CD14-positive monocyte (primary cell): ENCODE results near the gene KRTAP23-1. TPM values are rescaled to one million over a fixed set of nuclear protein-coding genes. Genes with fewer than 3 reads are reported as not detected.

Source experiments
- DNase-seq, 3 donors: peaks; one replicate each; pipeline ENCODE4 v3.0.0-alpha.2; 2011 to 2022
- H2AFZ ChIP-seq: 2 replicates; pipeline ENCODE4 v1.6.0; 2012; ENCODE audit warnings: mild to moderate bottlenecking, low read depth, low read length, inconsistent platforms; ENCODE audit not compliant: insufficient read depth, poor library complexity, severe bottlenecking
- H3K27ac ChIP-seq, 2 donors: 1 replicate in 1 of 2; 2 replicates in 1 of 2; pipeline ENCODE4 v1.5.1; 2012 to 2013; ENCODE audit warnings: low read length in 2 of 2, control low read depth in 1 of 2, inconsistent platforms in 1 of 2, low read depth in 1 of 2, mild to moderate bottlenecking in 1 of 2
- H3K27me3 ChIP-seq, 2 donors: one replicate each; pipeline versions ENCODE4 v1.6.0 to v1.6.1; 2011 to 2013; ENCODE audit warnings: low read length in 2 of 2; ENCODE audit not compliant: control insufficient read depth in 2 of 2, insufficient read depth in 2 of 2
- H3K36me3 ChIP-seq, 2 donors: replicated peaks in 1 of 2; 1 replicate in 1 of 2; 2 replicates in 1 of 2; pipeline versions ENCODE4 v1.5.1 to v1.6.1; 2012 to 2013; ENCODE audit warnings: low read length in 2 of 2, control low read depth in 1 of 2, inconsistent platforms in 1 of 2, mild to moderate bottlenecking in 1 of 2; ENCODE audit not compliant: insufficient read depth in 2 of 2, control insufficient read depth in 1 of 2
- H3K4me1 ChIP-seq, 2 donors: 1 replicate in 1 of 2; 2 replicates in 1 of 2; pipeline versions ENCODE4 v1.5.1 to v1.6.1; 2012 to 2013; ENCODE audit warnings: low read length in 2 of 2, control low read depth in 1 of 2, inconsistent platforms in 1 of 2, mild to moderate bottlenecking in 1 of 2, moderate library complexity in 1 of 2; ENCODE audit not compliant: insufficient read depth in 2 of 2, control insufficient read depth in 1 of 2
- H3K4me2 ChIP-seq: replicated peaks from 2 replicates; pipeline ENCODE3; 2012; ENCODE audit warnings: low read length, moderate library complexity, mild to moderate bottlenecking; ENCODE audit not compliant: poor library complexity, severe bottlenecking; ENCODE audit errors: extremely low read depth
- H3K4me3 ChIP-seq, 3 experiments: fragments of 200-600 bp in 1 of 3; sonication (generic) in 1 of 3; replicated peaks in 1 of 3; 1 replicate in 2 of 3; 2 replicates in 1 of 3; pipeline ENCODE4 v1.5.1; 2011 to 2013; ENCODE audit warnings: low read length in 3 of 3, mild to moderate bottlenecking in 3 of 3, control low read depth in 2 of 3, low read depth in 2 of 3, inconsistent platforms in 1 of 3, moderate library complexity in 1 of 3
- H3K79me2 ChIP-seq: 2 replicates; pipeline ENCODE4 v1.6.0; 2012; ENCODE audit warnings: mild to moderate bottlenecking, control low read depth, inconsistent platforms, low read length, moderate library complexity; ENCODE audit not compliant: insufficient read depth
- H3K9ac ChIP-seq: 2 replicates; pipeline ENCODE4 v1.6.0; 2017; ENCODE audit warnings: low read length, mild to moderate bottlenecking; ENCODE audit not compliant: insufficient read depth, poor library complexity, severe bottlenecking
- H3K9me3 ChIP-seq, 2 donors: replicated peaks in 1 of 2; 1 replicate in 1 of 2; 2 replicates in 1 of 2; pipeline versions ENCODE4 v1.5.1 to v1.6.1; 2012 to 2013; ENCODE audit warnings: low read length in 2 of 2, control low read depth in 1 of 2; ENCODE audit not compliant: control insufficient read depth in 1 of 2, insufficient read depth in 1 of 2
- H4K20me1 ChIP-seq: 2 replicates; pipeline ENCODE4 v1.6.0; 2012; ENCODE audit warnings: mild to moderate bottlenecking, low read length, control low read depth, moderate library complexity; ENCODE audit not compliant: insufficient read depth
- H3K27ac Mint-ChIP-seq, 7 donors: one replicate each; pipeline ENCODE4 v1.8.0; 2020; ENCODE audit warnings: mild to moderate bottlenecking in 7 of 7, mixed read lengths in 7 of 7, moderate library complexity in 6 of 7, inconsistent platforms in 2 of 7
- H3K27me3 Mint-ChIP-seq, 3 donors: one replicate each; pipeline ENCODE4 v1.8.0; 2021 to 2022; ENCODE audit warnings: low read depth in 3 of 3, mild to moderate bottlenecking in 3 of 3, mixed read lengths in 3 of 3, moderate library complexity in 3 of 3, inconsistent platforms in 1 of 3
- H3K36me3 Mint-ChIP-seq, 2 donors: one replicate each; pipeline ENCODE4 v1.8.0; 2020; ENCODE audit warnings: mixed read lengths in 2 of 2, inconsistent platforms in 1 of 2, mild to moderate bottlenecking in 1 of 2
- H3K4me1 Mint-ChIP-seq: one replicate; pipeline ENCODE4 v1.8.0; 2020; ENCODE audit warnings: mild to moderate bottlenecking, mixed read lengths
- H3K4me3 Mint-ChIP-seq, 2 donors: one replicate each; pipeline ENCODE4 v1.8.0; 2020; ENCODE audit warnings: mild to moderate bottlenecking in 2 of 2, mixed read lengths in 2 of 2, moderate library complexity in 1 of 2
- H3K9me3 Mint-ChIP-seq, 7 donors: one replicate each; pipeline ENCODE4 v1.8.0; 2020 to 2022; ENCODE audit warnings: mixed read lengths in 7 of 7, mild to moderate bottlenecking in 6 of 7, moderate library complexity in 6 of 7, inconsistent platforms in 2 of 7
- CTCF ChIP-seq: fragments of 200-600 bp; IDR thresholded peaks from one replicate; pipeline ENCODE4 v1.8.0; 2022; ENCODE audit warnings: antibody characterized with exemption, mild to moderate bottlenecking
- WGBS: methylation state at CpG from one replicate; pipeline ENCODE4 v1.1.5; 2013; ENCODE audit warnings: missing lambda C conversion rate; ENCODE audit not compliant: insufficient coverage; 5-methylcytosine and 5-hydroxymethylcytosine counted together
- intact Hi-C, 2 donors: fragments of 100-400 bp; cut with micrococcal nuclease; formaldehyde crosslinking; loops; one replicate each; pipeline versions ENCODE4 v1.15.0 to v1.15.1; 2023
- polyA plus RNA-seq, 3 donors: library from polyadenylated mRNA; depleted of rRNA in 1 of 3; unstranded in 2 of 3; stranded (reverse) in 1 of 3; fragments of 300-500 nt in 2 of 3; fragments of >200 nt in 1 of 3; fragmentation: Illumina TruSeq in 2 of 3; gene quantifications; 1 replicate in 2 of 3; 2 replicates in 1 of 3; pipeline ENCODE4 v1.2.3, GENCODE V29; 2012 to 2021

KRTAP23-1 gene
- polyA plus RNA-seq, 3 donors: not detected

GRCh38 chr21:30336596-30336995, 11.8 kb downstream of the KRTAP23-1 start:
- H3K4me3 Mint-ChIP-seq: no peak overlapping the region

GRCh38 chr21:30333736-30334135, 14.7 kb downstream of the KRTAP23-1 start:
- Mint-ChIP-seq H3K27me3 (peaks cover 0 to 2% (median 0%) of the 10 kb centered on the region in 3 donors), H3K9me3 (peaks cover 0 to 3% (median 0%) of the 10 kb centered on the region in 7 donors), H3K36me3 (no peaks in the 10 kb centered on the region), H3K4me1 (no peaks in the 10 kb centered on the region), H3K27ac (peak overlapping the region in 1 of 7 donors; percentile 61), H3K4me3 (no peak overlapping the region)
- Histone ChIP-seq H3K36me3 (no peaks in the 10 kb centered on the region), H4K20me1 (no peaks in the 10 kb centered on the region), H3K27me3 (no peaks in the 10 kb centered on the region), H3K27ac (no peak overlapping the region), H3K9ac (no peak overlapping the region), H3K79me2 (no peaks in the 10 kb centered on the region), H3K4me2 (no peak overlapping the region), H3K4me1 (no peaks in the 10 kb centered on the region), H3K9me3 (no peaks in the 10 kb centered on the region), H2AFZ (no peak overlapping the region), H3K4me3 (no peak overlapping the region)
- intact Hi-C loops: no loop called here
- no CpG with 5 or more reads among the region's 3 CpGs for WGBS
- DNase-seq: no peak
- no peak for TF ChIP-seq CTCF

More at GRCh38 chr21:30336596-30336995, 11.8 kb downstream of the KRTAP23-1 start:
- Histone ChIP-seq H4K20me1 (no peaks in the 10 kb centered on the region), H3K9ac (no peak overlapping the region), H3K4me1 (no peaks in the 10 kb centered on the region), H3K36me3 (no peaks in the 10 kb centered on the region), H2AFZ (no peak overlapping the region), H3K27me3 (no peaks in the 10 kb centered on the region), H3K27ac (no peak overlapping the region), H3K4me2 (no peak overlapping the region), H3K4me3 (no peak overlapping the region), H3K79me2 (no peaks in the 10 kb centered on the region), H3K9me3 (no peaks in the 10 kb centered on the region)
- WGBS: no CpG with 5 or more reads among the region's 2 CpGs
- TF ChIP-seq CTCF: no peak
- Mint-ChIP-seq H3K4me1 (no peaks in the 10 kb centered on the region), H3K27me3 (peaks cover 0 to 2% (median 0%) of the 10 kb centered on the region in 3 donors), H3K9me3 (peaks cover 0 to 2% (median 0%) of the 10 kb centered on the region in 7 donors), H3K27ac (no peak overlapping the region), H3K36me3 (no peaks in the 10 kb centered on the region)
- DNase-seq: no peak
- intact Hi-C loops: no loop called here
